HepG2 (cell line): ENCODE data around the gene ZFYVE27. TPM values are rescaled to one million over a fixed set of nuclear protein-coding genes. Genes with fewer than 3 reads are reported as not detected.

Source experiments
- ATAC-seq: fragments of 200-7000 bp; cut with Tn5 transposase; 3 replicates; pipeline ENCODE4 v1.9.1; 2020; ENCODE audit warnings: mild to moderate bottlenecking, moderate library complexity
- BruUV-seq: library from RNA; stranded (reverse); fragments of 400-500 nt; replicated peaks from 2 replicates; lab custom pipeline; 2021; lab: Mats Ljungman, UMichigan
- CTCF ChIA-PET: fragments of 300-600 bp; formaldehyde crosslinking; extraction: SDS; loops from one replicate; lab custom pipeline; 2021; ENCODE audit warnings: low total read pairs, inconsistent platforms, low intra/inter-chr PET ratio; lab: Yijun Ruan, JAX
- POLR2A ChIA-PET: fragments of 350-600 bp; sonication (Branson Sonifier 250); formaldehyde crosslinking; loops from one replicate; lab custom pipeline; 2020; ENCODE audit warnings: antibody characterized with exemption, inconsistent platforms; lab: Yijun Ruan, JAX
- DNase-seq: peaks from one replicate; pipeline ENCODE4 v3.0.0-alpha.2; 2015; ENCODE audit warnings: low spot score
- FAIRE-seq: peaks from 3 replicates; lab custom pipeline; 2011; peaks lifted over from hg19 to GRCh38; lab: Jason Lieb, UNC
- H2AFZ ChIP-seq: one replicate; pipeline ENCODE4 v1.6.1; 2011; ENCODE audit warnings: low read length, inconsistent platforms
- H3K27ac ChIP-seq: fragments of 300-600 bp; 3 replicates; pipeline ENCODE4 v1.8.0; 2011; ENCODE audit warnings: mixed run types, mild to moderate bottlenecking, mixed read lengths, low read length, inconsistent platforms; ENCODE audit not compliant: insufficient read depth; ENCODE audit errors: extremely low read length
- H3K27me3 ChIP-seq, 2 experiments: fragments of 200-600 bp in 1 of 2; 2 replicates in 1 of 2; 3 replicates in 1 of 2; pipeline versions ENCODE4 v1.6.0 to v1.8.0; 2011; ENCODE audit warnings: low read length in 2 of 2, mild to moderate bottlenecking in 2 of 2, moderate library complexity in 2 of 2, inconsistent platforms in 1 of 2; ENCODE audit not compliant: insufficient read depth in 2 of 2, control insufficient read depth in 1 of 2
- H3K36me3 ChIP-seq, 2 experiments: fragments of 200-600 bp in 1 of 2; replicated peaks in 1 of 2; 2 replicates in 1 of 2; 3 replicates in 1 of 2; pipeline versions ENCODE4 v1.5.1 to v1.8.0; 2011; ENCODE audit warnings: low read length in 2 of 2, inconsistent platforms in 1 of 2; ENCODE audit not compliant: insufficient read depth in 2 of 2, control insufficient read depth in 1 of 2
- H3K4me1 ChIP-seq: 2 replicates; pipeline ENCODE4 v1.5.1; 2012; ENCODE audit warnings: low read length, inconsistent platforms; ENCODE audit not compliant: insufficient read depth
- H3K4me2 ChIP-seq: 2 replicates; pipeline ENCODE4 v1.6.0; 2011; ENCODE audit warnings: low read depth, low read length, inconsistent platforms
- H3K4me3 ChIP-seq, 3 experiments: fragments of 200-600 bp in 1 of 3; sonication (generic), shearing (Covaris generic) in 1 of 3; replicated peaks in 1 of 3; 2 replicates each; pipeline ENCODE4 v1.5.1; 2011 to 2016; ENCODE audit warnings: low read length in 3 of 3, inconsistent platforms in 2 of 3, low read depth in 2 of 3, mild to moderate bottlenecking in 2 of 3, control low read depth in 1 of 3, mixed read lengths in 1 of 3; ENCODE audit not compliant: insufficient read depth in 1 of 3
- H3K79me2 ChIP-seq: one replicate; pipeline ENCODE4 v1.6.1; 2011; ENCODE audit warnings: low read length, inconsistent platforms; ENCODE audit not compliant: insufficient read depth
- H3K9ac ChIP-seq: 2 replicates; pipeline ENCODE4 v1.6.0; 2011; ENCODE audit warnings: mild to moderate bottlenecking, low read depth, low read length, inconsistent platforms; ENCODE audit not compliant: insufficient read depth
- H3K9me3 ChIP-seq: 2 replicates; pipeline ENCODE4 v1.5.1; 2012; ENCODE audit warnings: mild to moderate bottlenecking, low read length
- H4K20me1 ChIP-seq: 2 replicates; pipeline ENCODE4 v1.6.0; 2011; ENCODE audit warnings: inconsistent platforms, mild to moderate bottlenecking, low read length, moderate library complexity; ENCODE audit not compliant: insufficient read depth
- GTF2F1 ChIP-seq: fragments of 150-350 bp; IDR thresholded peaks from 2 replicates; pipeline ENCODE4 v1.6.1; 2014; ENCODE audit warnings: low read length
- KIAA2018 ChIP-seq: sonication (generic); formaldehyde crosslinking; IDR thresholded peaks from 2 replicates; pipeline ENCODE4 v1.5.0; 2020; ENCODE audit warnings: mild to moderate bottlenecking, missing genetic modification reagents, borderline replicate concordance
- KMT2A ChIP-seq: sonication (generic); formaldehyde crosslinking; IDR thresholded peaks from 2 replicates; pipeline ENCODE4 v1.4.0; 2020; ENCODE audit warnings: missing genetic modification reagents
- MEIS1 ChIP-seq: sonication (generic); formaldehyde crosslinking; IDR thresholded peaks from 2 replicates; pipeline ENCODE4 v1.9.0; 2021; ENCODE audit warnings: mild to moderate bottlenecking, missing genetic modification reagents, moderate library complexity, borderline replicate concordance
- NPAS2 ChIP-seq: sonication (generic); formaldehyde crosslinking; IDR thresholded peaks from 2 replicates; pipeline ENCODE4 v1.8.0; 2022; ENCODE audit warnings: mild to moderate bottlenecking, missing genetic modification reagents, borderline replicate concordance
- PCBP2 ChIP-seq: fragments of 200-400 bp; formaldehyde crosslinking; optimal IDR thresholded peaks from 2 replicates; pipeline ENCODE3; 2018; ENCODE audit warnings: low read length, low read depth; ENCODE audit not compliant: poor library complexity, severe bottlenecking
- TOE1 ChIP-seq: sonication (generic); formaldehyde crosslinking; IDR thresholded peaks from 2 replicates; pipeline ENCODE4 v1.4.0; 2020; ENCODE audit warnings: mild to moderate bottlenecking, missing genetic modification reagents
- ZNF234 ChIP-seq: sonication (generic); formaldehyde crosslinking; conservative IDR thresholded peaks from 2 replicates; pipeline ENCODE4 v1.5.1; 2020; ENCODE audit warnings: mild to moderate bottlenecking, missing genetic modification reagents
- ZNF709 ChIP-seq: sonication (generic); formaldehyde crosslinking; IDR thresholded peaks from 2 replicates; pipeline ENCODE4 v1.5.0; 2020; ENCODE audit warnings: mild to moderate bottlenecking, missing genetic modification reagents
- ZNF788 ChIP-seq: sonication (generic); formaldehyde crosslinking; IDR thresholded peaks from 2 replicates; pipeline ENCODE4 v1.5.0; 2020; ENCODE audit warnings: mild to moderate bottlenecking, missing genetic modification reagents, borderline replicate concordance
- WGBS: methylation state at CpG from one replicate; pipeline ENCODE4 v1.1.6; 2017; ENCODE audit warnings: low lambda C conversion rate; 5-methylcytosine and 5-hydroxymethylcytosine counted together
- in situ Hi-C: cut with HindIII; loops from 2 replicates; pipeline ENCODE4 v1.10.0; 2017; ENCODE audit warnings: low pct_unique_long_range_greater_than_20kb; ENCODE audit not compliant: extremely low pct_ligation_motif_present
- intact Hi-C: fragments of 100-400 bp; cut with micrococcal nuclease; formaldehyde crosslinking; loops from one replicate; pipeline ENCODE4 v1.10.0; 2022; ENCODE audit not compliant: unreplicated experiment
- polyA plus RNA-seq, 8 experiments: library from polyadenylated mRNA; depleted of rRNA in 3 of 8; stranded (reverse) in 7 of 8; unstranded in 1 of 8; fragments of >200 nt; fragmentation: Illumina TruSeq in 4 of 8; extraction: Trizol in 4 of 8; gene quantifications; 2 replicates each; pipeline versions ENCODE4 v1.2.1 to v1.2.3, GENCODE V29; 2011 to 2016; ENCODE audit warnings: low read depth in 4 of 8, missing spikeins in 1 of 8, mixed read lengths in 1 of 8; ENCODE audit not compliant: insufficient read depth in 1 of 8
- total RNA-seq, 5 experiments: library from RNA; depleted of rRNA; stranded (reverse); fragments of >200 nt; fragmentation: Illumina TruSeq; extraction: Trizol; gene quantifications; 2 replicates each; pipeline ENCODE4 v1.2.3, GENCODE V29; 2016; ENCODE audit warnings: low read depth in 1 of 5

The ZFYVE27 gene
- total and polyA plus RNA-seq, 2 of the 13 experiments (the other 11 are each of a cell fraction or from before 2014, with no cell fraction given): 19.7 to 20.5 TPM

DNA sequence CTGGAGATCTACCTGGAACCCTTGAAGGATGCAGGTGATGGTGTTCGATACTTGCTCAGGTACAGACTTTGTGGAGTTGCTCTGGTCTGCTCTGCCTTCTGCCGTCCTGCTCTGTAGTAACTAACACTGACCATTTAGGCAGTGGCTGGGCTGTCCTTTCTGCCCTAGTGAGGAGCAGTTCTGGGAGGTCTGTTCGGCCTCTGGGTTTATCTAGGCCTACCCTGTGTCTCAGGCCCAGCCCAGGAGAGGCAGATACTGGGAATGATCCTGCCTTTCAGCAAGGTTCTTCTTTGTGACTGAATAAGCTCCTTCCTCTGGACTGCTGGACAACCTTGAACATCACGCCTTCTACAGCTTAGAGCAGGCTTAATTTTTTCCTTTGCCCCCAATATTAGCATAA lies 1.7 kb downstream of the ZFYVE27 start:
- no peak overlapping the region for H2AFZ ChIP-seq
- ATAC-seq: no peak
- H3K4me3 ChIP-seq: peak overlapping the region in 1 of 3 experiments; percentile 91; a peak in 3 of 6 replicates
- ChIA-PET POLR2A (interaction anchor here (0.9 kb wide), 1 partner anchor 20 kb away, joined by 4 read pairs; no protein-coding TSS in a partner anchor), CTCF (no interaction called here)
- H3K4me1 ChIP-seq: peaks cover 37% of the 10 kb centered on the region
- in situ Hi-C loops: loop anchor here (5.0 kb wide), 1 partner anchor 36 kb away; no protein-coding TSS in a partner anchor
- peaks cover 4% of the 10 kb centered on the region; the same call in 1 of the 2 replicates for H4K20me1 ChIP-seq
- WGBS: 94% methylated on average over 2 of the region's 4 CpGs
- peak overlapping the region; percentile 78 for H3K4me2 ChIP-seq
- no peak for DNase-seq
- H3K9me3 ChIP-seq: no peaks in the 10 kb centered on the region
- no TSS peak for BruUV-seq
- intact Hi-C loops: no loop called here
- no peak for TF ChIP-seq ZNF234 (CRISPR knock-in tag)
- no peak for TF ChIP-seq NPAS2 (CRISPR knock-in tag)
- TF ChIP-seq KMT2A (CRISPR knock-in tag): no peak
- no peak for TF ChIP-seq GTF2F1
- no peak overlapping the region for H3K27ac ChIP-seq
- H3K79me2 ChIP-seq: peaks cover 47% of the 10 kb centered on the region
- peaks cover 0 to 10% of the 10 kb centered on the region in 2 experiments; a peak in 2 of 5 replicates for H3K27me3 ChIP-seq
- peak overlapping the region; percentile 96; the same call in 1 of the 2 replicates for H3K9ac ChIP-seq
- no peak for FAIRE-seq
- peaks cover 6 to 26% of the 10 kb centered on the region in 2 experiments for H3K36me3 ChIP-seq

- no peak overlapping the region for H3K4me3 ChIP-seq
- H2AFZ ChIP-seq: no peak overlapping the region
- ChIA-PET CTCF (no interaction called here), POLR2A (no interaction called here)
- intact Hi-C loops (no loop called here), in situ Hi-C loops (no loop called here)
- H4K20me1 ChIP-seq: peaks cover 4% of the 10 kb centered on the region; the same call in 1 of the 2 replicates
- FAIRE-seq: no peak
- peaks cover 50% of the 10 kb centered on the region for H3K79me2 ChIP-seq
- no peak overlapping the region for H3K27ac ChIP-seq
- H3K4me1 ChIP-seq: peaks cover 37% of the 10 kb centered on the region
- no peaks in the 10 kb centered on the region for H3K9me3 ChIP-seq
- WGBS: 94% methylated on average over 2 of the region's 2 CpGs
- peaks cover 0 to 5% of the 10 kb centered on the region in 2 experiments; a peak in 2 of 5 replicates for H3K27me3 ChIP-seq
- no peak for ATAC-seq
- TF ChIP-seq ZNF788 (CRISPR knock-in tag) (no peak), MEIS1 (CRISPR knock-in tag) (no peak), ZNF709 (CRISPR knock-in tag) (no peak), KIAA2018 (CRISPR knock-in tag) (no peak), TOE1 (CRISPR knock-in tag) (no peak), PCBP2 (no peak)
- DNase-seq: no peak
- no peak overlapping the region for H3K9ac ChIP-seq
- BruUV-seq: no TSS peak
- H3K36me3 ChIP-seq: peaks cover 13 to 43% of the 10 kb centered on the region in 2 experiments
- H3K4me2 ChIP-seq: no peak overlapping the region
Measured at GRCh38 chr10:97740613-97741012, 3.7 kb downstream of the ZFYVE27 start.
